ENCODE results near the gene COL18A1.

COL18A1 gene

GRCh38 chr21:45507523-45507875, 102.5 kb downstream of the COL18A1 start:
- H3K27me3 ChIP-seq (ENCODE audit: control insufficient read depth, insufficient read depth, low read length) = no peaks in the 10 kb centered on the region
- H3K27ac ChIP-seq (ENCODE audit: low read depth, low read length) = no peak overlapping the region
- H3K4me1 ChIP-seq (ENCODE audit: control insufficient read depth, insufficient read depth, low read length) = no peaks in the 10 kb centered on the region
- no peak overlapping the region for H3K9ac ChIP-seq (ENCODE audit: low read depth, low read length)
- no peak overlapping the region for H3K4me3 ChIP-seq (ENCODE audit: low read depth, low read length)
- H3K36me3 ChIP-seq (ENCODE audit: control insufficient read depth, insufficient read depth, low read length) = peaks cover 38% of the 10 kb centered on the region
- H3K9me3 ChIP-seq (ENCODE audit: control insufficient read depth, insufficient read depth, low read length) = no peaks in the 10 kb centered on the region

DNA sequence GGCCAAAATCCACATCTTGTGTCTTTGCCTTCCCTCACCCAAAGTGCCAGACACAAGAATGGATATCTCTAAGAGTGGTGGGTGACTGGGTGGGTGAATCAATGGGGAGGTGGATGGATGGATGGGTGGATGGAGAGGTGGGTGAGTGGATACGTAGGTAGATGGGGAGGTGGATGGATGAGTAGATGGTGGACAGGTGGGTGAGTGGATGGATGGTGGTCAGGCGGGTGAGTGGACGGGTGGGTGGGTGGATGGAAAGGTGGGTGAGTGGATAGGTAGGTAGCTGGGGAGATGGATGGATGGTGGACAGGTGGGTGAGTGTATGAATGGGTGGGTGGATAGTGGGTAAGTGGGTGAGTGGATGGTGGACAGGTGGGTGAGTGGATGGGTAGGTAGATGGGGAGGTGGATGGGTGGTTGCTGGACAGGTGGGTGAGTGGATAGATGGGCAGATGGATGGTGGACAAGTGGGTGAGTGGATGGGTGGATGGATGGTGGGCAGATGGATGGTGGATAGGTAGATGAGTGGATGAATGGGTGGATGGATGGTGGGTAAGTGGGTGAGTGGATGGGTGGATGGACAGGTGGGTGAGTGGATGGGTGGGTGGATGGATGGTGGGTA, 103.0 kb downstream of the COL18A1 start:
- Histone ChIP-seq H3K27ac (ENCODE audit: low read depth, low read length) (no peak overlapping the region), H3K9ac (ENCODE audit: low read depth, low read length) (no peak overlapping the region), H3K4me1 (ENCODE audit: control insufficient read depth, insufficient read depth, low read length) (no peaks in the 10 kb centered on the region), H3K27me3 (ENCODE audit: control insufficient read depth, insufficient read depth, low read length) (no peaks in the 10 kb centered on the region), H3K36me3 (ENCODE audit: control insufficient read depth, insufficient read depth, low read length) (peaks cover 43% of the 10 kb centered on the region), H3K4me3 (ENCODE audit: low read depth, low read length) (no peak overlapping the region), H3K9me3 (ENCODE audit: control insufficient read depth, insufficient read depth, low read length) (no peaks in the 10 kb centered on the region)

DNA sequence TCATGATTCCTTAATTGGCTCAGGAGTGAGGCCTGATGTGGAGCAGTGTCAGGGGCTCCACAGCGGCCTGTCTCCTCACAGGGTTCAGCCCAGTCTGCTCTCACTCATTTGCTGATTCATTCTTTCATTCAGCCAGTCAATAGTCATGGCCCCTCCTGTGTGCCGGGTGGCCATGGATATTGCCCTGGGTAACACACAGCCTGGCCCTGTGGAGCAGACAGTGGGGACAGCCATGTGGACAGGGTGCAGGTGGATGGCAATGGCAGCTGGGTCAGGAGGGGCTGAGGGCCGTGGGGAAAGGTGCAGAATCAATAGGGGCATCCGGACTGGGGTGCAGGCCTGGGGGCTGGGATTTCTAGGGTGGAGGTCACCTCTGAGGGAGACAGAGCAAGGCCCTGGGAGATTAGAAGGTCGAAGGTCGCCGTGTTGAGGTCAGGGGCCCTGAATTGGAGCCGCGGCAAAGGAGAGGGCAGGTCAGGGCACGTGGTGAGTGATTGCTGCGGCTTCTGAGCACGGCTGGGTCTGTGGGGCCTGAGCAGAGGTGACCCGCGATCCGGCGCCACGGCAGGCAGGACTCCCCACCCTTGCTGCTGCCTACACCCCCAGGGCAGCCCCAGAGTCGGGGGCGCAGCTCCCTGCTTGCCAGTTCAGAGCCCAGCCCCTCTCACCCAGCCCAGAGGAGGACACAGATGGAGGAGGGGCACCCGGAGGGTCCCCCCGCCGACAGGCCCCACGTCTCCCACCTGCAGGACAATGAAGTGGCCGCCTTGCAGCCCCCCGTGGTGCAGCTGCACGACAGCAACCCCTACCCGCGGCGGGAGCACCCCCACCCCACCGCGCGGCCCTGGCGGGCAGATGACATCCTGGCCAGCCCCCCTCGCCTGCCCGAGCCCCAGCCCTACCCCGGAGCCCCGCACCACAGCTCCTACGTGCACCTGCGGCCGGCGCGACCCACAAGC, 103.9 kb downstream of the COL18A1 start:
- Histone ChIP-seq H3K36me3 (ENCODE audit: control insufficient read depth, insufficient read depth, low read length) (peaks cover 51% of the 10 kb centered on the region), H3K27ac (ENCODE audit: low read depth, low read length) (no peak overlapping the region), H3K4me1 (ENCODE audit: control insufficient read depth, insufficient read depth, low read length) (no peaks in the 10 kb centered on the region), H3K9me3 (ENCODE audit: control insufficient read depth, insufficient read depth, low read length) (no peaks in the 10 kb centered on the region), H3K27me3 (ENCODE audit: control insufficient read depth, insufficient read depth, low read length) (no peaks in the 10 kb centered on the region), H3K4me3 (ENCODE audit: low read depth, low read length) (no peak overlapping the region), H3K9ac (ENCODE audit: low read depth, low read length) (no peak overlapping the region)

- no peak overlapping the region for H3K27ac ChIP-seq (ENCODE audit: low read depth, low read length)
- H3K9me3 ChIP-seq (ENCODE audit: control insufficient read depth, insufficient read depth, low read length) = no peaks in the 10 kb centered on the region
- peaks cover 52% of the 10 kb centered on the region for H3K36me3 ChIP-seq (ENCODE audit: control insufficient read depth, insufficient read depth, low read length)
- H3K4me3 ChIP-seq (ENCODE audit: low read depth, low read length) = no peak overlapping the region
- H3K27me3 ChIP-seq (ENCODE audit: control insufficient read depth, insufficient read depth, low read length) = no peaks in the 10 kb centered on the region
- no peak overlapping the region for H3K9ac ChIP-seq (ENCODE audit: low read depth, low read length)
- H3K4me1 ChIP-seq (ENCODE audit: control insufficient read depth, insufficient read depth, low read length) = no peaks in the 10 kb centered on the region
These were observed 104.9 kb downstream of the COL18A1 start for GRCh38 chr21:45509566-45510465.

DNA sequence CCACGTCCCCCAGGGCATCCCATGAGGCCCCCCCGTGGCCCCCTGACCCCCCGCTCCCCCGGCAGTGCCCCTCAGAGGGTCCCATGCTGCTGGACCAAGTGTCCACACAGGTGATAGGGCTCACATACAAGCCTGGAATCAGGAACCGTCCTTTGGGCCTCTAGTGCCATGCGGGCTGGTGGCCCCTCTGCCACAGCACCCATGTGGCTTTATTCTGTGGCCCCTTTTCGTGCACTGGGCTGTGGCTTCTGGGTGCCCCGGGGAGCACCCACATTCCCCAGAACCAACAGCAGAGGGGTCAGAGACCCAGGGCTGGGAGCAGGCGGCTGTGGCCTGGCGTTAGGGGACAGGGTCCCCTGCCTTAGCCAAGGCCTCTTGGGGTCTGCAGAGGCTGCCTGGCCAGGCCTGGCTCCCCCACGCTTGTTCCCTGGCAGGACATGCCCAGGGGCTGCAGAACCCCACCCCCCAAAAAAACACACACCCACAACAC, 105.5 kb downstream of the COL18A1 start:
- Histone ChIP-seq H3K27ac (ENCODE audit: low read depth, low read length) (no peak overlapping the region), H3K27me3 (ENCODE audit: control insufficient read depth, insufficient read depth, low read length) (no peaks in the 10 kb centered on the region), H3K9ac (ENCODE audit: low read depth, low read length) (no peak overlapping the region), H3K4me1 (ENCODE audit: control insufficient read depth, insufficient read depth, low read length) (no peaks in the 10 kb centered on the region), H3K9me3 (ENCODE audit: control insufficient read depth, insufficient read depth, low read length) (no peaks in the 10 kb centered on the region), H3K4me3 (ENCODE audit: low read depth, low read length) (no peak overlapping the region), H3K36me3 (ENCODE audit: control insufficient read depth, insufficient read depth, low read length) (peaks cover 55% of the 10 kb centered on the region)

DNA sequence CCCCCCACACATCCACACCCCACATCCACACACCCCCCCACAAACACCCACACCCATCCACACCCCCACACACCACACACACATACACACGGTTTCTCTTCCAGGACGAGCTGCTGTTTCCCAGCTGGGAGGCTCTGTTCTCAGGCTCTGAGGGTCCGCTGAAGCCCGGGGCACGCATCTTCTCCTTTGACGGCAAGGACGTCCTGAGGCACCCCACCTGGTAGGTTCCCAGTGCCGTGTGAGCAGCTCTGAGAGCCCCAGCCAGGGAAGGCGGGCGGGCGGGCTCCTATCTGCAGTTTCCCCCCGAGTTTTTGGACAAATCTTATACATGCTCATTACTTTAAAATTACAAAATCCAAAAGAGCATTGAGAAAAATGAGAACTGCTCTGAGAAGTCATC, 106.0 kb downstream of the COL18A1 start:
- H3K27ac ChIP-seq (ENCODE audit: low read depth, low read length) = no peak overlapping the region
- peaks cover 52% of the 10 kb centered on the region for H3K36me3 ChIP-seq (ENCODE audit: control insufficient read depth, insufficient read depth, low read length)
- H3K27me3 ChIP-seq (ENCODE audit: control insufficient read depth, insufficient read depth, low read length) = no peaks in the 10 kb centered on the region

GRCh38 chr21:45511661-45512431, 106.9 kb downstream of the COL18A1 start:
- Histone ChIP-seq H3K36me3 (ENCODE audit: control insufficient read depth, insufficient read depth, low read length) (peaks cover 50% of the 10 kb centered on the region), H3K27ac (ENCODE audit: low read depth, low read length) (no peak overlapping the region), H3K9me3 (ENCODE audit: control insufficient read depth, insufficient read depth, low read length) (no peaks in the 10 kb centered on the region), H3K4me3 (ENCODE audit: low read depth, low read length) (no peak overlapping the region), H3K4me1 (ENCODE audit: control insufficient read depth, insufficient read depth, low read length) (no peaks in the 10 kb centered on the region), H3K27me3 (ENCODE audit: control insufficient read depth, insufficient read depth, low read length) (no peaks in the 10 kb centered on the region), H3K9ac (ENCODE audit: low read depth, low read length) (no peak overlapping the region)

More for the DNA sequence above, 106.0 kb downstream of the COL18A1 start:
- H3K9me3 ChIP-seq (ENCODE audit: control insufficient read depth, insufficient read depth, low read length) = no peaks in the 10 kb centered on the region
- H3K4me1 ChIP-seq (ENCODE audit: control insufficient read depth, insufficient read depth, low read length) = no peaks in the 10 kb centered on the region
- no peak overlapping the region for H3K4me3 ChIP-seq (ENCODE audit: low read depth, low read length)
- H3K9ac ChIP-seq (ENCODE audit: low read depth, low read length) = no peak overlapping the region

DNA sequence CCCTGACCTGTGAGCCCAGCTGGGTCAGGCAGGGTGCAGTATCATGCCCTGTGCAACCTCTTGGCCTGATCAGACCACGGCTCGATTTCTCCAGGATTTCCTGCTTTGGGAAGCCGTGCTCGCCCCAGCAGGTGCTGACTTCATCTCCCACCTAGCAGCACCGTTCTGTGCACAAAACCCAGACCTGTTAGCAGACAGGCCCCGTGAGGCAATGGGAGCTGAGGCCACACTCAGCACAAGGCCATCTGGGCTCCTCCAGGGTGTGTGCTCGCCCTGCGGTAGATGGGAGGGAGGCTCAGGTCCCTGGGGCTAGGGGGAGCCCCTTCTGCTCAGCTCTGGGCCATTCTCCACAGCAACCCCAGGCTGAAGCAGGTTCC, 107.6 kb downstream of the COL18A1 start:
- H3K36me3 ChIP-seq (ENCODE audit: control insufficient read depth, insufficient read depth, low read length) = peaks cover 50% of the 10 kb centered on the region

GRCh38 chr21:45513003-45513717, 108.2 kb downstream of the COL18A1 start:
- H3K4me3 ChIP-seq (ENCODE audit: low read depth, low read length) = no peak overlapping the region
- no peak overlapping the region for H3K9ac ChIP-seq (ENCODE audit: low read depth, low read length)
- H3K27me3 ChIP-seq (ENCODE audit: control insufficient read depth, insufficient read depth, low read length) = no peaks in the 10 kb centered on the region
- H3K36me3 ChIP-seq (ENCODE audit: control insufficient read depth, insufficient read depth, low read length) = peaks cover 54% of the 10 kb centered on the region
- no peak overlapping the region for H3K27ac ChIP-seq (ENCODE audit: low read depth, low read length)
- H3K4me1 ChIP-seq (ENCODE audit: control insufficient read depth, insufficient read depth, low read length) = no peaks in the 10 kb centered on the region
- H3K9me3 ChIP-seq (ENCODE audit: control insufficient read depth, insufficient read depth, low read length) = no peaks in the 10 kb centered on the region

More for the DNA sequence above, 107.6 kb downstream of the COL18A1 start:
- Histone ChIP-seq H3K9me3 (ENCODE audit: control insufficient read depth, insufficient read depth, low read length) (no peaks in the 10 kb centered on the region), H3K27ac (ENCODE audit: low read depth, low read length) (no peak overlapping the region), H3K27me3 (ENCODE audit: control insufficient read depth, insufficient read depth, low read length) (no peaks in the 10 kb centered on the region), H3K4me3 (ENCODE audit: low read depth, low read length) (no peak overlapping the region), H3K4me1 (ENCODE audit: control insufficient read depth, insufficient read depth, low read length) (no peaks in the 10 kb centered on the region), H3K9ac (ENCODE audit: low read depth, low read length) (no peak overlapping the region)
